Measurements from ENCODE around the gene CADPS. TPM values are rescaled to one million over a fixed set of nuclear protein-coding genes. Genes with fewer than 3 reads are reported as not detected.

The CADPS gene
- total RNA-seq, 1 experiment from 2014 or later, result 7.0 TPM

GRCh38 chr3:62363275-62363674, 511.9 kb downstream of the CADPS start:
- TF ChIP-seq ZNF121 (CRISPR knock-in tag; IDR thresholded peaks at IDR 0.05) (peak; percentile 55; the same call in 1 of the 2 replicates), GRHL2 (CRISPR knock-in tag; IDR thresholded peaks at IDR 0.05; ENCODE audit: insufficient replicate concordance, severe bottlenecking) (no peak)
- Mint-ChIP-seq H3K9me3 (peaks cover 6% of the 10 kb centered on the region), H3K27ac (no peak overlapping the region), H3K36me3 (no peaks in the 10 kb centered on the region), H3K27me3 (ENCODE audit: low read depth) (peaks cover 59% of the 10 kb centered on the region), H3K4me3 (no peak overlapping the region), H3K4me1 (peaks cover 38% of the 10 kb centered on the region)
- DNase-seq (ENCODE audit: low spot score) (no peak), ATAC-seq (no peak)
- ChIA-PET POLR2A (no interaction called here), CTCF (no interaction called here)

- Mint-ChIP-seq H3K4me1 (peaks cover 23% of the 10 kb centered on the region), H3K27me3 (ENCODE audit: low read depth) (peaks cover 45% of the 10 kb centered on the region), H3K27ac (no peak overlapping the region), H3K4me3 (no peak overlapping the region), H3K9me3 (peaks cover 6% of the 10 kb centered on the region), H3K36me3 (no peaks in the 10 kb centered on the region)
- ATAC-seq (peak; percentile 77), DNase-seq (ENCODE audit: low spot score) (peak; percentile 33)
- CTCF ChIA-PET, result no interaction called here
- POLR2A ChIA-PET, result no interaction called here
- TF ChIP-seq ZNF232 (CRISPR knock-in tag; IDR thresholded peaks at IDR 0.05) (no peak), ZNF423 (CRISPR knock-in tag; IDR thresholded peaks at IDR 0.05) (no peak), ZMAT4 (CRISPR knock-in tag; IDR thresholded peaks at IDR 0.05) (no peak), FOXP1 (CRISPR knock-in tag; IDR thresholded peaks at IDR 0.05; ENCODE audit: borderline replicate concordance) (no peak), KAT7 (CRISPR knock-in tag; IDR thresholded peaks at IDR 0.05; ENCODE audit: borderline replicate concordance) (no peak), ZNF281 (CRISPR knock-in tag; IDR thresholded peaks at IDR 0.05) (no peak), NFYB (CRISPR knock-in tag; conservative IDR thresholded peaks at IDR 0.05; ENCODE audit: low read depth) (peak; percentile 54), PRRX2 (CRISPR knock-in tag; IDR thresholded peaks at IDR 0.05) (no peak), ESRRA (CRISPR knock-in tag; IDR thresholded peaks at IDR 0.05; ENCODE audit: borderline replicate concordance) (no peak), NFE2L1 (CRISPR knock-in tag; IDR thresholded peaks at IDR 0.05) (no peak), ZSCAN18 (CRISPR knock-in tag; IDR thresholded peaks at IDR 0.05) (no peak), TCF7 (CRISPR knock-in tag; IDR thresholded peaks at IDR 0.05; ENCODE audit: low read depth) (no peak), SP1 (CRISPR knock-in tag; conservative IDR thresholded peaks at IDR 0.05) (no peak)
- TF ChIP-seq, protein P1, sequence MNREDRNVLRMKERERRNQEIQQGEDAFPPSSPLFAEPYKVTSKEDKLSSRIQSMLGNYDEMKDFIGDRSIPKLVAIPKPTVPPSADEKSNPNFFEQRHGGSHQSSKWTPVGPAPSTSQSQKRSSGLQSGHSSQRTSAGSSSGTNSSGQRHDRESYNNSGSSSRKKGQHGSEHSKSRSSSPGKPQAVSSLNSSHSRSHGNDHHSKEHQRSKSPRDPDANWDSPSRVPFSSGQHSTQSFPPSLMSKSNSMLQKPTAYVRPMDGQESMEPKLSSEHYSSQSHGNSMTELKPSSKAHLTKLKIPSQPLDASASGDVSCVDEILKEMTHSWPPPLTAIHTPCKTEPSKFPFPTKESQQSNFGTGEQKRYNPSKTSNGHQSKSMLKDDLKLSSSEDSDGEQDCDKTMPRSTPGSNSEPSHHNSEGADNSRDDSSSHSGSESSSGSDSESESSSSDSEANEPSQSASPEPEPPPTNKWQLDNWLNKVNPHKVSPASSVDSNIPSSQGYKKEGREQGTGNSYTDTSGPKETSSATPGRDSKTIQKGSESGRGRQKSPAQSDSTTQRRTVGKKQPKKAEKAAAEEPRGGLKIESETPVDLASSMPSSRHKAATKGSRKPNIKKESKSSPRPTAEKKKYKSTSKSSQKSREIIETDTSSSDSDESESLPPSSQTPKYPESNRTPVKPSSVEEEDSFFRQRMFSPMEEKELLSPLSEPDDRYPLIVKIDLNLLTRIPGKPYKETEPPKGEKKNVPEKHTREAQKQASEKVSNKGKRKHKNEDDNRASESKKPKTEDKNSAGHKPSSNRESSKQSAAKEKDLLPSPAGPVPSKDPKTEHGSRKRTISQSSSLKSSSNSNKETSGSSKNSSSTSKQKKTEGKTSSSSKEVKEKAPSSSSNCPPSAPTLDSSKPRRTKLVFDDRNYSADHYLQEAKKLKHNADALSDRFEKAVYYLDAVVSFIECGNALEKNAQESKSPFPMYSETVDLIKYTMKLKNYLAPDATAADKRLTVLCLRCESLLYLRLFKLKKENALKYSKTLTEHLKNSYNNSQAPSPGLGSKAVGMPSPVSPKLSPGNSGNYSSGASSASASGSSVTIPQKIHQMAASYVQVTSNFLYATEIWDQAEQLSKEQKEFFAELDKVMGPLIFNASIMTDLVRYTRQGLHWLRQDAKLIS (CRISPR knock-in tag; IDR thresholded peaks at IDR 0.05; ENCODE audit: borderline replicate concordance), result no peak
- TF ChIP-seq, protein P2, sequence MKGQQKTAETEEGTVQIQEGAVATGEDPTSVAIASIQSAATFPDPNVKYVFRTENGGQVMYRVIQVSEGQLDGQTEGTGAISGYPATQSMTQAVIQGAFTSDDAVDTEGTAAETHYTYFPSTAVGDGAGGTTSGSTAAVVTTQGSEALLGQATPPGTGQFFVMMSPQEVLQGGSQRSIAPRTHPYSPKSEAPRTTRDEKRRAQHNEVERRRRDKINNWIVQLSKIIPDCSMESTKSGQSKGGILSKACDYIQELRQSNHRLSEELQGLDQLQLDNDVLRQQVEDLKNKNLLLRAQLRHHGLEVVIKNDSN (CRISPR knock-in tag; IDR thresholded peaks at IDR 0.05), result peak; percentile 85
- TF ChIP-seq, protein P3, sequence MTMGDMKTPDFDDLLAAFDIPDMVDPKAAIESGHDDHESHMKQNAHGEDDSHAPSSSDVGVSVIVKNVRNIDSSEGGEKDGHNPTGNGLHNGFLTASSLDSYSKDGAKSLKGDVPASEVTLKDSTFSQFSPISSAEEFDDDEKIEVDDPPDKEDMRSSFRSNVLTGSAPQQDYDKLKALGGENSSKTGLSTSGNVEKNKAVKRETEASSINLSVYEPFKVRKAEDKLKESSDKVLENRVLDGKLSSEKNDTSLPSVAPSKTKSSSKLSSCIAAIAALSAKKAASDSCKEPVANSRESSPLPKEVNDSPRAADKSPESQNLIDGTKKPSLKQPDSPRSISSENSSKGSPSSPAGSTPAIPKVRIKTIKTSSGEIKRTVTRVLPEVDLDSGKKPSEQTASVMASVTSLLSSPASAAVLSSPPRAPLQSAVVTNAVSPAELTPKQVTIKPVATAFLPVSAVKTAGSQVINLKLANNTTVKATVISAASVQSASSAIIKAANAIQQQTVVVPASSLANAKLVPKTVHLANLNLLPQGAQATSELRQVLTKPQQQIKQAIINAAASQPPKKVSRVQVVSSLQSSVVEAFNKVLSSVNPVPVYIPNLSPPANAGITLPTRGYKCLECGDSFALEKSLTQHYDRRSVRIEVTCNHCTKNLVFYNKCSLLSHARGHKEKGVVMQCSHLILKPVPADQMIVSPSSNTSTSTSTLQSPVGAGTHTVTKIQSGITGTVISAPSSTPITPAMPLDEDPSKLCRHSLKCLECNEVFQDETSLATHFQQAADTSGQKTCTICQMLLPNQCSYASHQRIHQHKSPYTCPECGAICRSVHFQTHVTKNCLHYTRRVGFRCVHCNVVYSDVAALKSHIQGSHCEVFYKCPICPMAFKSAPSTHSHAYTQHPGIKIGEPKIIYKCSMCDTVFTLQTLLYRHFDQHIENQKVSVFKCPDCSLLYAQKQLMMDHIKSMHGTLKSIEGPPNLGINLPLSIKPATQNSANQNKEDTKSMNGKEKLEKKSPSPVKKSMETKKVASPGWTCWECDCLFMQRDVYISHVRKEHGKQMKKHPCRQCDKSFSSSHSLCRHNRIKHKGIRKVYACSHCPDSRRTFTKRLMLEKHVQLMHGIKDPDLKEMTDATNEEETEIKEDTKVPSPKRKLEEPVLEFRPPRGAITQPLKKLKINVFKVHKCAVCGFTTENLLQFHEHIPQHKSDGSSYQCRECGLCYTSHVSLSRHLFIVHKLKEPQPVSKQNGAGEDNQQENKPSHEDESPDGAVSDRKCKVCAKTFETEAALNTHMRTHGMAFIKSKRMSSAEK (CRISPR knock-in tag; IDR thresholded peaks at IDR 0.05; ENCODE audit: borderline replicate concordance), result no peak
Measured at GRCh38 chr3:62361824-62362223, 513.4 kb downstream of the CADPS start.
